AG10803 (cell line): ENCODE data around the gene SUPT3H.
"Not testable (repeated sequence)": the region's sequence is repeated elsewhere in the genome, so short reads cannot be mapped to it uniquely, and the experiment has no call there.

ENCODE experiments used
- DNase-seq: peaks from one replicate; pipeline ENCODE4 v3.0.0; 2010; ENCODE audit warnings: low read depth
- H3K4me3 ChIP-seq: 2 replicates; pipeline ENCODE4 v1.5.1; 2011; ENCODE audit warnings: mild to moderate bottlenecking, low read length, control low read depth
- TF ChIP-seq, protein P1 (sequence below): conservative IDR thresholded peaks from 2 replicates; pipeline ENCODE4 v1.5.1; 2011; ENCODE audit warnings: mild to moderate bottlenecking, low read length, control low read depth, inconsistent platforms

The SUPT3H gene

DNA sequence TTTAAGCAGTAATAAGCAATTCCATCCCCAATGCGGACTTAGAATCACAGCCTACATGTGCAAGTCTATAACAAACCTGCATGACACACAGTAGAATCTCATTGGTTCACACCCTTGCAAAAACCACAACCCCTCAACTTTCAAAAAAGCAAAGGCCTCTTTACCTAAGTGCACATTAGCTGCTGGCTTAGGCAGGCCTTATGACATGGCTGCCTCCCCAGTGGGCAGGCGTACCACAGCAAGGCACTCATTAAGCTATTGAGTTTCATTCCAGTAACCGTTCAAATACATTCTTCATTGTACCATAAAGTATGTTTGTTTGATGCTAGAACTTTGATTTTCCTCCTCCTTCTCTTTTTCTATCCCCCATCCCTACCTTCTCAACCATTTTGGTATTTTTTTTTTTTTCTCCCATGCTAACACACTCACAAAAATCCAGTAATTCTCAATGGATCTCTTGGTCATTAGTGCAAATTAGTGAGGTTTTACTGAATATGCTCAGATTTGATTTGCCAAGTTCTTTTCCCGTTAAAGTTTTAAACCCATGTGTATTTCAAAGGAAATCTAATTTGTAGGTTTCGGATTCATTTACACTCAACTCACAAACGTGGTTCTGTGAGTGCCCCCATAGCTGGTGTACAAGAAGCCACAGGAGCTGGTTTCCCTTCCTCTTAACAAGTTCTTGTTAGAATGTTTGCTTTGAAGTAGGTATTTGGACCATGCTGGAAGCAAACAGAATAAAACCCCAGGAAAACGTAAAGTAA lies 510.0 kb downstream of the SUPT3H start:
- H3K4me3 ChIP-seq = no peak overlapping the region
- TF ChIP-seq, protein P1, sequence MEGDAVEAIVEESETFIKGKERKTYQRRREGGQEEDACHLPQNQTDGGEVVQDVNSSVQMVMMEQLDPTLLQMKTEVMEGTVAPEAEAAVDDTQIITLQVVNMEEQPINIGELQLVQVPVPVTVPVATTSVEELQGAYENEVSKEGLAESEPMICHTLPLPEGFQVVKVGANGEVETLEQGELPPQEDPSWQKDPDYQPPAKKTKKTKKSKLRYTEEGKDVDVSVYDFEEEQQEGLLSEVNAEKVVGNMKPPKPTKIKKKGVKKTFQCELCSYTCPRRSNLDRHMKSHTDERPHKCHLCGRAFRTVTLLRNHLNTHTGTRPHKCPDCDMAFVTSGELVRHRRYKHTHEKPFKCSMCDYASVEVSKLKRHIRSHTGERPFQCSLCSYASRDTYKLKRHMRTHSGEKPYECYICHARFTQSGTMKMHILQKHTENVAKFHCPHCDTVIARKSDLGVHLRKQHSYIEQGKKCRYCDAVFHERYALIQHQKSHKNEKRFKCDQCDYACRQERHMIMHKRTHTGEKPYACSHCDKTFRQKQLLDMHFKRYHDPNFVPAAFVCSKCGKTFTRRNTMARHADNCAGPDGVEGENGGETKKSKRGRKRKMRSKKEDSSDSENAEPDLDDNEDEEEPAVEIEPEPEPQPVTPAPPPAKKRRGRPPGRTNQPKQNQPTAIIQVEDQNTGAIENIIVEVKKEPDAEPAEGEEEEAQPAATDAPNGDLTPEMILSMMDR = no peak
- no peak for DNase-seq

- H3K4me3 ChIP-seq, DNase-seq: not testable (repeated sequence)
These were observed 512.5 kb downstream of the SUPT3H start for GRCh38 chr6:44865184-44865583.

GRCh38 chr6:44859901-44860410 lies 517.8 kb downstream of the SUPT3H start:
- TF ChIP-seq, protein P1 = no peak
- H3K4me3 ChIP-seq = no peak overlapping the region
- DNase-seq = no peak

DNA sequence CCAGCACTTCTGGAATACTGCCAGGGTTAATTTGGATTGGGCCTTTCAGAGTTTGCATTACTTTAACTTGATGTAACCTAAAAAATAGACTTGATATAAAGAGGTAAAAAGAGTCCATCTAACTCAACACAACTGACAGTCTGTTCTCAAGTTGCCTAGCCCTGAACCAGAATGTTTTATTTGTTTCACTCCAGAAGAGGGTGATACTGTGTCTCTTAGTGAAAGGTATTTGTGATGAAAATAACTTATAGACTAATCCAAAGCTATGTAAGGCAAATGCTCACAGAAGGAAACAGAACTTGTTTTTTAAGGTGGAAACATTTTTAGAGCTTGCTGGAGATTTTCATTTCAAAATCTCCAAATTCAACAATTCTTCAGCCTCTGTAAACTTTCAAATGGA lies 518.7 kb downstream of the SUPT3H start:
- no peak overlapping the region for H3K4me3 ChIP-seq
- peak; percentile 28 for DNase-seq
- TF ChIP-seq, protein P1 = no peak; the same call in 1 of the 2 replicates

DNA sequence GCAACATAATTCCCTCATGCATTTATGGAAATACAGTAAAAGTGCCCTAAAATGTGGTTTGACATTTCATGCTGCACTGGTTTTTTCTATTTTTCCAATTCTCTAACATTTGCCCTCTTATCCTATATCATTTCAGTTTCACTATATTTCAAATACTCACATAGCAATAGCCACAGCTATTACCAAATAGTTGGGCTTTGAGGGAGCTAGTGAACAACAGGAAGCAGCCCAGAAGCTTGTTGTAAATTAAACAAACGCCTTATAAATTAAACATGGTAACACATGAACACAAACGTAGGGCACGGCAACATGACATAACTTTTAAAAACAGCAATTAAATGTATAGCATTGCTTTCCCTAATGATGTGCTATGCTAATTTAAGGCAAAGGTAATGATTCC lies 521.3 kb downstream of the SUPT3H start:
- TF ChIP-seq, protein P1 = no peak
- H3K4me3 ChIP-seq = no peak overlapping the region
- peak; percentile 34 for DNase-seq

GRCh38 chr6:44855562-44856411 lies 521.9 kb downstream of the SUPT3H start:
- no peak overlapping the region for H3K4me3 ChIP-seq
- DNase-seq = peak; percentile 83
- TF ChIP-seq, protein P1 = no peak

DNA sequence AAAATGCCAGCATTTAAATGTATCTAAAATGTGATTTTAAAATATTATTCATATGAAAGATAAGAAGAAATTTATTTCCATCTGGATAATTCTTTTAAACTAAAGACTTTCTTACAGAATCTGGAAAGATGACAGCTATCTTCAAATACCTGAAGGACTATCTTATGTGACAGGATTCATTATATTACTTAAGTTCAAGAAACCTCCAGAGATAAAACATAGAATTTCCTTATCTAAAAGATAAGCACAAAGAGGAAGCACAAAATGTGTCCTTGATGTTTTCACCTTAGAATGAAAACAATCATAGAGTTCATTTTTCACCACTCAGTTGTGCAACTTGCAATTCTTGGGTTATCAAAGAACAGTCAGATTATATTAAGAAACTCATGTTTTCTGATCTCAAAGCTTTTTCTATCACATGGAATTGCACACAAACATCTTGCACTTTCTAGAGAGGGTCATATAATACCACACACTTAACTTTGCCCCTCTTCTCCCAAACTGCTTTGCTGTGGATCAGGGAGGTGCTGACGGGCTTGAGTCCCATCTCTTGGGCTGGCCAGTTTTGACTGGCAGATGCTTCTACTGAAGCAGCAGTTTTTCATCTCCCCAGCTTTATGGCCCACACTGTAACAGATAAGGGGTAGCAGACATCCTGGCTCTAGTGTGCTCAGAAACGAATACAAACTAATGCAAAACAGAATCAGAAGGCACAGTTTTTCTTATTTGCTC lies 522.9 kb downstream of the SUPT3H start:
- no peak overlapping the region for H3K4me3 ChIP-seq
- TF ChIP-seq, protein P1 = no peak
- no peak for DNase-seq
